HG03095 (cell line): ENCODE measurements around the gene MMP11.

ENCODE experiments used
- ATAC-seq: cut with Tn5 transposase; IDR thresholded peaks from one replicate; pipeline ENCODE4 v1.9.1; 2021; ENCODE audit warnings: moderate library complexity; ENCODE audit not compliant: unreplicated experiment

MMP11 gene

DNA sequence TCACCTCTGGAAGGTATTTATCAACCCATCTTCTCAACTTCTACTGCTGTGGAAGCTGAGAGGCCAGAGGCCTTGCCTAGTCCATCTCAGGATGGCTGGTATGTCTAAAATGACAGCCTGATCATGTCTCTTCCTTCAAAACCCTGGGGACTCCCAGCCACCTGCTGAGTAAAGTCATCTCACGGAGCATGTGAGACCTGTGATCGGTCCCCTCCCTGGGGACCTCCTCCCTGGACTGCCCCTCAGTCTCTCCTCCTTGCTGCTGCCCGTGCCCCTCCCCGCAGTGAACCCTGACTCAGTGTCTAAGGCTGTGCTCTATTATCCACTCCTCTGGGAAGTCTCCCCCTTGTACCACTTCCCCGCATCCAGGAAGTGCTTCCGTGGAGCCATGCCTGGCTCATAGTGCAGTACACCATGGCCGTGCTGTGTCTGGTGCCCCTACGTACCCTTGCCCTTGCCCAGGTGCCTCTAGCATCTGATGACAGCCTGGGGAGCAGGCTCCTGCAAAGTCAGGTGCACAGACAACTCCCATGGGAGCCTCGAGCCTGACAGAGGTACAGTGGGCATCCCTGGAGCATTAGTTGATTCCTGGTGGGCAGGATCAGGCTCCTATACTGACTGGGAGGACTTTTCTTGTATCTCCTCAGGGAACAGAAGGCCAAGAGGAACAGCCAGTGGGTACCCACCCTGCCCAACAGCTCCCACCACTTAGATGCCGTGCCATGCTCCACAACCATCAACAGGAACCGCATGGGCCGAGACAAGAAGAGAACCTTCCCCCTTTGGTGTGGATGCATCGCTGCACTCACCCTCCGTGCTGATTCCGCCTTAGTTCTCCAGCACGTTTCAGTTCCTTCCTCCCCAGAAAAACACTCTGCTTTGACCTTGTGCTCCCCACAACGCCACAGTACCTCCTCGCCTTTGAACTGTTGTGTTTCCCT lies 27.9 kb downstream of the MMP11 start:
- ATAC-seq, result peak; percentile 69

DNA sequence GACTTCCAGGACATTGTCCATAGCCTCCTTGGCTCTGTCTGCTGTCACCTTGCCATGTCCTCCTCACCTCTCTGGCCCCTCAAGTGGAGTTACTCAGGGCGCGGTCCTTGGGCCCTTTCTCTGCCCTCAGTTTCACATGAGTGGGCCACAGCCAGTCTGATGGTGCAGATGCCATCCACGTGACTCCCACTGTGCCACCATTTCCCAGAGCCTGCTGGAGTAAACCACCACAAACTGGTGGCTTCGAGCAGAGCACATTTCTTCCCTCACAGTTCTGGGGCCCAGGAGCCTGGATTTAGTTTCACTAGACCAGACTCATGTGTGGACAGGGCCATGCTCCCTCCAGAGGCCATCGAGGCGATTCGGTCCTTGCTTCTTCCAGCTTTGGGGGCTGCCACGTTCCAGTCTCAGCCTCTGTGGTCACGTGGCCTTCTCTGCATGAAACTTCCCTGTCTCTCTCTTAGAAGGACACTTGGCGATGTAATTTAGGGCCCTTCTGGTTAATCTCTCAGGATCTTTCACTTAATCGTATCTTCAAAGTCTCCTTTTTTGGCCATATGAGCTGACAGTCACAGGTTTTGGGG lies 28.7 kb downstream of the MMP11 start:
- ATAC-seq, result no peak

DNA sequence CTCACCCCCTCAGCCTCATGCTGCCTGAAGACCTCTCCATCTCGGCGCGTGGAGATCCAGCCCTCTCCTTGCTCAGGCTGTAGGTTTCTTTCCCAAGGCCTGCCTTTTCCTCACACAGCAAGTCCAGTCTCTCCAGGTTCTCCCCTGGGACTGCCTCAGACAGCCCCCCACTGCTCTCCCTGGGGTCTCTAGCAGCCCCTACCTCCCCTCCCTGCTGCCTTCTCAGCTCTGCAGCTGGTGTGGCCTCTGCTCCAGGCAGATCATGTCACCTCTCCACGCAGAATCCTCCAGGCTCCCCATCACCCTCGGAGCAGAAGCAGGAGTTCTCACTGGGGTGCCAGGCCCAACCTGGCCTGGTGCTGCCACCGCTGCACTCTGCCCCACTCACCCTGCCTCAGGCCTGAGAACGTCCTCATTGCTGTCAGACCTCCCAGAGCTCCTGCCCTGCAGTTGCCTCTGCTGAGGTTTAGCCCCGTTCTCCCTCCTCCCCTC lies 29.3 kb downstream of the MMP11 start:
- no peak for ATAC-seq

DNA sequence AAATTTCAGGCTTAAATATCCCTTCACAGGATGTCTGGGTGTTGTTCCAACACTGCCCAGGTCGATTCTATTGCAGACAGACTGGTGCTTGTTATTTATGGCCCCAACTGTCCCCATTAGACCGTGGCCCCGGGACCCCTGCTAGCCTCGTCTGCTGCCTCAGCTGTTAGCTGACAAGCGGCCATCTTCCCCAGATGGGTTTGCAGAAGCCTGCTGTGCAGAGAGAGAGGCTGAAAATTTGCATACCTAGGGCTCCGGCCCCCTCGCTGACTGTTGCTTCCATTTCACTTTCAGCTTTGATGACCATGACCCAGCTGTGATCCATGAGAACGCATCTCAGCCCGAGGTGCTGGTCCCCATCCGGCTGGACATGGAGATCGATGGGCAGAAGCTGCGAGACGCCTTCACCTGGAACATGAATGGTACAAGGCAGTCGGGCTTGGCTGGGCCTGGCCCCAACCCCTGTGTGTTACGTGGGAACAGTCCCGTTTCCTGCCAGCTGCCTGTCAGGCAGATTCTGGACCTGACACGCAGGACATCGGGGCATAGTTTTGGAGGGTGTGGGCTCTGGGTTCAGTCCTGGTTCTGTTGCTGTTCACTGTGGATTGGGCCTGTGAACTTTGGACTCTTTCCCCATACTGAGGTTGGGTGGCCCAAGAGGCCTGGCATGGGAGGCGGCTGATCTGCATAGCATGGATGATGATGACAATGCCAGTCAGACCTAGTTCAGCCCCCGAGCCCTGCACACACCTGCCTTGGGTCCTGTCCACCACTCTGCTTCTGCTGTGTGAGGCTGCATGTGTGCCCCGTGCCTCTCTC lies 30.6 kb downstream of the MMP11 start:
- ATAC-seq, result no peak

DNA sequence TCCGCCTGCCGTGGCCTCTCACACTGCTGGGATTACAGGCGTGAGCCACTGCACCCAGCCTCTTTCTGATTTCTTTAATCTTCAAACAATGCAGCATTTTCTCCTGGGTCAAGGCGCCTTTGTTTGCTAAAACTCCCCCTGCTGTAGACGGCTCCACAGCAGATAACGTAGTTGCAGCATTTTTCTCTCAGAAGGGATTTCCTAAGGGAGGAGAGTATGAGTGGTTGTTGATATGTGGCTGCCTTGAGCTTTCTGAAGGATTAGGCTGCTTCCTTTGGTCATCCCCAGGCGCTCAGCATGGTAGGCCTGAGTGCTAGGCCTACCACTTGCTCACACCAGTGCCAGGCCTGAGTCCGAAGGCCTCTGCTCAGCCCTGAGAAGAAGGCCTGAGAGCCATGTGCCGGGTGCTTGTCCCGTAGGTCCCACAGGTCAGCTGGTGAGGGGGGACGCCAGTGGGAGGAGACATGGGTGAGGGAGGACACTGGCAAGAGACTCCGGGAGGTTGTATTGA lies 32.2 kb downstream of the MMP11 start:
- ATAC-seq, result no peak

DNA sequence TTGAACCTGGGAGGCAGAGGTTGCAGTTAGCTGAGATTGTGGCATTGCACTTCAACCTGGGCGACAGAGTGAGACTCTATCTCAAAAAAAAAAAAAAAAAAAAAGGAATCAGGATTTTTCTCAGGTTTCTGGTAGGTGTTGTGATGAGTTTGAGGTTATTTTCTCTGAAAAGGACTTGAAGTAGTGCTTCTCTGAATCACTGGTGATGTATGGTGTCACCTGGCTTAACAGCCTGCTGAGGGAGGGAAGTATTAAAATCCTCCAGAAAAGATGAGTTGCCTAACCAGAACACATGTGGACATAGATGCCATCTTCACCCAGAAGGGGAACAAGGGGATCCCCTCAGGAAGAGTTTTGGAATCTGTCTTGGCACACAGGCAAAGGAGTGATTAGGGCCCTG lies 34.2 kb downstream of the MMP11 start:
- no peak for ATAC-seq

DNA sequence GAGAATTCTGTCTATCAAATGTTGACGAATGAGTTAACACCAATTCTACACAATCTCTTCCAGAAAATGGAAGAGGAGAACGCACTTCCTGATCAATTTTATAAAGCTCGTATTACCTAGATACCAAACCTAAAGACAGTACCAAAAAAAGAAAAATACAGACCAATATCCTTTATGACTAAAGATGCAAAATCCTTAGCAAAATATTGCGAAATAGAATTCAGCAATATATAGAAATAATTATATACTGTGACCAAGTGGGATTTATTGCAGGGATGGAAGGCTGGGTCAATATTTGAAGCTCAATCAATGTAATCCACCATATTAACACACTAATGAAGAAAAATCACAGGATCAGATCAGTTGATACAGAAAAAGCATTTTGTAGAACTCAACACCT lies 39.7 kb downstream of the MMP11 start:
- no peak for ATAC-seq

DNA sequence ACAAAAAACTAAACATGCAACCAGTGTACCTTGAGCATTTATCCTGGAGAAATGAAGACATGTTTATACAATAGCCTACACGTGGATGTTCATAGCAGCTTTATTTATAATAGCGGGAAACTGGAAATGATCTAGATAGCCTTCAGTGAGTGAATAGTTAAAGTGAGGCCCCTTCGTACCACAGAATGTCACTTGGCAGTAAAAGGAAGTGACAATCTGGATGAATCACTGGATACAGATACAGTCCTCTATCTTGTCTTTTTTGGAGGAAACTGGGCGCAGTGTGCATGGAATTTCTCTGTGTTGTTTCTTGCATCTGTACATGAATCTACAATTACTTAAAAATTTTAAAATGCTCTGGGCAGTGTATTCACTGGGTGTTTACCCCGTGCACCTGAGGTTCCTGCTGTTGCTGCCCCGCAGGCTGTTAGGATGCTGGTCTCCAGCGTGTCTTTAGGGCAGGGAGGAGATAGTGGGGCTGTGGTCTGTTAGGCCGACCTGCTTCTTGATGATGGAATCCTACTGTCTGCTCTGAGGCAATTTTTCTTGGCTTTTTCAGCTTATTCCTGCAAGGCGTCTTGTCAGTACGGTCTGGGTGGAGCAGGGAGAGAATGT lies 43.0 kb downstream of the MMP11 start:
- no peak for ATAC-seq

DNA sequence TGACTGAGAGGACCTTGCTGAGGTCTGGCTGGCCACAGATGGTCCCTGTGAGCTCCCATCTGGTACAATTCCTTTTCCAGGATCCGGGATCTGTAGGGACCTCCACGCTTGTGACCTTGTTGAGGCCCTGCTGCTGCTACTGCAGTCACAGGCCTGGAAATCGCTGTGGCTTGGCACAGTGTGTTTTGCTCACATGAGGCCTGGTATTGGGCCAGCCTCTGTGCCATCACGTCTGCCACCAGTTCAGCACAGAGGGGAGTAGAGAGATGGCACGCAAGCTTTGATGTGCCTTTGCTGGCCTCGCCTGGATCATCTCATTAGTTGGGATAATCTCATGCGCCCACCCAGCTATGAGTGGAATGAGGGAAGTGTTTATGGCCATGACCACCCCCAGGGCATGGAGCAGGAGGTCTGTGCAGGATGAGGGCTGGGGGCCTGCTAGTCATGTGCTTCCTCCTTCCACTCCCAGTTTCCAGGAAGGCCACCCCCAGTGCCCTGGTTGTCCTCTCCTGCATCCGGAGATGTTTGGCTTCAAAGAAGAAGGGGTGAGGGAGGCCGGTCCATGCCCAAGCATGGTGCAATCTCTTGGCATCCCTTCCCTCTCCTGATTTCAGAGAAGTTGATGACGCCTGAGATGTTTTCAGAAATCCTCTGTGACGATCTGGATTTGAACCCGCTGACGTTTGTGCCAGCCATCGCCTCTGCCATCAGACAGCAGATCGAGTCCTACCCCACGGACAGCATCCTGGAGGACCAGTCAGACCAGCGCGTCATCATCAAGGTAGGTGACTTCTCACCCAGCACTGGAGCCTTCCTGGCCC lies 43.7 kb downstream of the MMP11 start:
- no peak for ATAC-seq

DNA sequence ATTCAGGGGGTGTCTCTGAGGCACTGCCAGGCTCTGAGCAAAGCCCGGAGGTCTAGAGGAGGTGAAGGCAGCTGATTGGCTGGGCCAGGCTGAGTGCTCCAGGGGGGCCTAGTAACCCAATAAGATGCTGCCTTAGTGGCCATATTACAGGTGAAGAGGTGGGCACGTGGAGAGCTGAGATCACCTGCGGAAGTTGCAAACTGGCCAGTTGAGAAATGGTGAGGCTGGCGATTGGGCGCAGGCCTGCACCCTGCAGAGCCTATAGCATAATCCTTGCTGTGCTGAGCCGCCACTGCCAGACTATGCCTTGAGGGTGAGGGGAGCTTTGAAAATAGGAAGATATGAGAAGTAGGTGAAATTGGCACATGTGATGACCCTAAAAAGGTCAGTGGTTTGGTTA lies 44.5 kb downstream of the MMP11 start:
- no peak for ATAC-seq

DNA sequence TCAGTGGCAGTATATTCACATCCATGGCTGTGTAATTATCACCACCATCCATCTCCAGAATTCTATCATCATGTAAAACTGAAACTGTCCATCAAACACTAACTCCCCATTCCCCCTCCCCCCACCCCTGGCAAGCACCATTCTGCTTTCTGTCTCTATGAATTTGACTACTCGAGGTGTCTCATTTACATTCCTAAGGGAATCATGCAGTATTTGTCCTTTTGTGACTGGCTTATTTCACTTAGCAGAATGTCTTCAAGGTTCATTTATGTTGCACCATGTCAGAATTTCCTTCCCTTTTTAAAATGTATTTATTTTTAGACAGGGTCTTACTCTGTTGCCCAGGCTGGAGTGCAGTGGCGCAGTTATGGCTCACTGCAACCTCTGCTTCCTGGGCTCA lies 45.9 kb downstream of the MMP11 start:
- ATAC-seq, result no peak

DNA sequence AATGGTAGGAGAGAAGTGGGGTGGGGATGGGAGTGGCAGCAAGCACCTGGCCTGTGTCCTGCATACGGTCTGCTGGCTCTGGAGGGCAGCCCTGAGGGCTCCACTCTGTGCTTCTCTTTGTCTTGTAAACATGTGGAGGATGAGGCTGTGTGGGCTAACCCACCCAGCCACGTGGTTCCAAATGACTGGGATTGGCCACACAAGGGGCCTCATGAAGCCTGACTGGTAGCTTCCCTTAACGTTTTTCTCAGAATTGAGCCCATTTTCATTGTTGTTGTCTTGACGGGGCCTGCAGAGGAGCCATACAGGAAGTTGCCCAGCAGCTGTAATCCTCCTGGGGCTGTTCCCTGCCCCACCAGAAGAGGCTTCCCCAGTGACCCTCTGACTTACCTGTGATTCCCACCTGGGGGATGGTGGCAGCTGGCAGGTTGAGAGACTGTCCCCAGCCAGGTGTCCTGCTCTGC lies 48.1 kb downstream of the MMP11 start:
- no peak for ATAC-seq

DNA sequence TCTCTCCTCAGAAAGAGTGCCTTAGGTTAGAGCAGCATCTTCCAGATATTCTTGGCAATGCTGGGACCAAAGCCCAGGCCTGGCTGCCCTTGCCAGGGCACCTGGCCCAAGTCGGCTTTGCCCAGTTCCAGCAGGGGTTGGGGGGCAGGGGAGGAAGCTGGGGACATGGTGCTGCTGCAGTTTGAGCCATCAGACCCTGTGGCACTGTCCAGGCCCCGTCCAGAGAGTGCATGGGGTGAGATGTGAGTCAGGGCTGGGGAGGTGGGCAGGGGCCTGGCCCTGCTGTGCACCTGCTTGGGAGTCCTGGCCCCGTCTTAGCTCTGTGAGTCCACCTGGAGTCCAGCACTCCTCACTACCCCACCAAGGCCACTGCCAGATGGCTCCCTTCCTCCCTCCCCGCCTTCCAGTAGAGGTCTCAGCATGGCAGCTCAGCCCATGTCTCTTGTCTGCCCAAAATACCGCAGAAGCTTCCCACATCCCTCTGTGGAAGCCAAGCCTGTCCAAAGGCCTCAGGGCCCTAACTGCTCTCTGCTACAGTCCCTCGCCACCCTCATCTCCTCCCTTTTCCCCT lies 49.5 kb downstream of the MMP11 start:
- ATAC-seq, result no peak

DNA sequence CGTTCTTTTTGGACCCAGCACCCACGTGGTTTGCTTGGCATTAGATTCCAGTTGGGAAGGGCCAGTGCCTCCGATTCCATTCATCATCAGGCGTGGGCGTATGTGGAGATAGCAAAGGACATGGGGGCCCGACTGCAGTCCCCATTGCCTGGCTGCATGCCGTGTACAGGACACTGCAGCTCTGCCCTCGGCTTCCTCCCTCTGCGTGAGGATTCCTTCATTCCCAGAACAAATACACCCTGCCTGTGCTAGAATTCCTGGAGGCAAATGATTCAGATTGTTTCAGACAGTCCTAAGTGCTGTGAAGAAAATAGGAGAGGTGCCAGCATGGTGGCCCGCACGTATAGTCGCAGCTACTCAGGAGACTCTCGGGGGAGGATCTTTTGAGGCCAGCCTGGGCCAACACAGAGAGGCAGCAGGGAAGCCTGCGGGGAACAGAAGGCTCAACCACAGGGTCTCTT lies 50.7 kb downstream of the MMP11 start:
- no peak for ATAC-seq

DNA sequence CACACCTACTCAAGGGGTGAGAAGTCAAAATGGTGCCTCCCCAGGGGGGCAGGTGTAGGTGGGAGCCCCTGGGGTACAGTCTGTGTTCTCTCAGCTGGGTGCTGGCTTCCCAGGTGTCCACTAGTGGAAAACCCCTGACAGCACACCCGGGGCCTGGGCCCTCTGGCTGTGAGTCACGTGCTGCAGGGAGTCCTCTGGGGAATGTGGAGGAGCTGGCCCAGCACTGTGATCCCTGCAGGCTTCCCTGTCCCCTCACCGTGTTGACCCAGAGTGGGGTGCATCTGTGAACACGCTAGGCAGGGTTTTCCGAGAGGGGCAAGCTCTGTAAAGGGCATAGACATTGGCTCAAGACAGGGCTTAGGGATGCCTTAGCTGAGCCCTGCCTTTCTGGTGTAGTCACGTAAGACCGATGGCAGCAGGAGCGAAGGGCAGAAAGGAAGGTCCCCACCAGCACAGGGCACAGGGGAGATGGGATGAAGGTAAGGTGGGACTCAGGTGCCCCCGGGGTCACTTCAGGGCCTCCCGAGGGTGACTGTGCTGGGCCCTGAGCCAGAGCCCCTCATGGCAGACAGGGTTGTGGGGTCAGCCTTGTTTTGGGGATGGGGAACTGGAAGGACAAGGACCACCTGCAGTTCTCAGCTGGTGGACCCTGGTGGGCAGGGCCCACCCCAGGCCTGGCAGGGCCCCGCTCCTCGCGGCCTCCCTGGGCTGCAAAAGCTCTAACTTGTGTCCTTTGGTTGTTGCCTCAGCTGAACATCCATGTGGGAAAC lies 52.0 kb downstream of the MMP11 start:
- ATAC-seq, result no peak

DNA sequence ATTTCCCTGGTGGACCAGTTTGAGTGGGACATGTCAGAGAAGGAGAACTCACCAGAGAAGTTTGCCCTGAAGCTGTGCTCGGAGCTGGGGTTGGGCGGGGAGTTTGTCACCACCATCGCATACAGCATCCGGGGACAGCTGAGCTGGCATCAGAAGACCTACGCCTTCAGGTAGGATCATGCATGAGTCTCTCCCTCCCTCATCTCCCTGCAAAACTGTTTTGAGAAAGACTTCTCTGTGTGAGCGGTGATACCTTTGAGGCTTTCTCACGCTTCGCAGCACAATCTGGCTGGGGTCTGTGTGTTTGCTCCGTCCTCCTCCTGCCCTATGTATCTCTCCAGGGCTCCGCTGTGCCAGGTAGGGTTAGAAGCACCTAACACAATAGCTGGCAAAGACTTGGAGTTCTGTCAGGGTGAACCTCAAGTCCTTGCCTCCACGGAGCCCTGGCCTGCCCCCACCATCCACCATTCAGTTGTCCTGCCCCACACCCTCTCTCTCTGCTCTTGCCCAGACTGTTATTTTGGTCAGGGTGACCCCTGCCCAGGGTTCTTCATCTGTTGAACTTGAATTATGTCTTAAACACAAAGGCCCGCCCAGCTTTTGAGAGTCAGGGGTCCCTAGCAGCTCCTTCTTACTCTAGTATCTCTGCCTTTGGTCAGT lies 52.7 kb downstream of the MMP11 start:
- no peak for ATAC-seq

DNA sequence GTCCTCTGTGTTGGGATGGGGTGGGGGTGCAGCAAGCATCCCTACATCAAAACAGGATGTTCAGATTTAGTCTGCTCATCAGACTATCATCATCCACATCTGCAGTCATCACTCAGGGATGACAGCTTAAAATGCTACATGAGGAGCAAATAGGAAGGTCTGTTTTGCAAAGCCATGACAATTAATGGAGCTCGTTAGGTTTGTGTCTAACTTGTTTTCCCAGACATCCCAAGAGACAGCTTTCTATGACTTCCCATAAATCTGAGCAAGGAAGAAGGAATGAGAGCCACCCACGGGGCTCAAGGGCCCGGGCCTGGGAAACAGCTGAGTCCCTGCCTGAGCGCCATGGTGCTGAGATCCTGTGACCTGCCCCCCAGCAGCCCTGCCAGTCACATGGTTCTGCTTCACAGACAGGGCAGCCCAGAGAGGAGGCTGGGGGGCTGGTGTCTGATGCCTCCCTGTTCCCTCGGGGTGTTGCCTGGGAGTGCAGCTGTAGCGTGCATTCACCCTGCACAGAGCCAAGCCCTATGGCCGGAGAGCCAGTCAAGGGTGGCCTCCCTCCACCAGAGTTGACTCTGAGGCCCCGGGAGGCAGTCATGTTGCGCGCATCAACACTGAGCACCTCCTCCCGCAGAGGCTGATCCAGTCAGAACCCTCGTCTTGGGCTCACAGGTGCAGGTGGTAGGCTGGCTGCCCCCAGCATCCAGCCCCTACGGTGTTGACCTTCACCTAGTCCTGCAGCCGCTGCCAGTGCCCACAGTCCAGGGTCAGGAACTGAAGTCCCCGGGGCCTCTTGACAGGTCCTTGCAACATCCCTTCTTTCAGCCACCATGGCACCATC lies 54.1 kb downstream of the MMP11 start:
- no peak for ATAC-seq
